Kidney tubule cell (primary cell): Measurements from ENCODE around the gene EVX2.

Experiments used
- DNase-seq: peaks from one replicate; pipeline ENCODE4 v3.0.0-alpha.2; 2018; ENCODE audit warnings: low spot score

EVX2 gene

GRCh38 chr2:176083796-176084261 lies at the start of gene EVX2:
Gene EVX2 (minus strand): TSS chr2:176083962. CDS start chr2:176083776, 186 bp downstream.
- DNase-seq = no peak

DNA sequence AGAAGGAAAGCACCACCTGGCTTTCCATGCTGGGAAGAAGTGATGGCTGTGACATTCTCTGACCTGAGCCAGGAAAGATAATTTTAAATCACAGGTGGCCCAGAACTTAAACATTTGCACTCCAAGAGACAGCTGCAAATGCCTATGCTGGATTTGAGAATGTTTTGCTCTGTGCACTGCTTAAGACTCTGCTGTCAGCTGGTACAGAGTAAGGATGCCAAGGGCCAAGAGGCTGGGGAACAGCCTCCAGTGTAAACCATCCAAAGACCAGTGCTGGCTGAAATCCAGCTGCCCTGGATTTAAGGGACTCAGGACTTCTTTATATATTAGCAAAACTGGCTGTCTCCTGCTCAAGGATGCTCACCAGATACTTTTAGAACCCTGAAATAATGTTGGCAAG lies 49.6 kb upstream of the EVX2 start:
- DNase-seq = no peak

DNA sequence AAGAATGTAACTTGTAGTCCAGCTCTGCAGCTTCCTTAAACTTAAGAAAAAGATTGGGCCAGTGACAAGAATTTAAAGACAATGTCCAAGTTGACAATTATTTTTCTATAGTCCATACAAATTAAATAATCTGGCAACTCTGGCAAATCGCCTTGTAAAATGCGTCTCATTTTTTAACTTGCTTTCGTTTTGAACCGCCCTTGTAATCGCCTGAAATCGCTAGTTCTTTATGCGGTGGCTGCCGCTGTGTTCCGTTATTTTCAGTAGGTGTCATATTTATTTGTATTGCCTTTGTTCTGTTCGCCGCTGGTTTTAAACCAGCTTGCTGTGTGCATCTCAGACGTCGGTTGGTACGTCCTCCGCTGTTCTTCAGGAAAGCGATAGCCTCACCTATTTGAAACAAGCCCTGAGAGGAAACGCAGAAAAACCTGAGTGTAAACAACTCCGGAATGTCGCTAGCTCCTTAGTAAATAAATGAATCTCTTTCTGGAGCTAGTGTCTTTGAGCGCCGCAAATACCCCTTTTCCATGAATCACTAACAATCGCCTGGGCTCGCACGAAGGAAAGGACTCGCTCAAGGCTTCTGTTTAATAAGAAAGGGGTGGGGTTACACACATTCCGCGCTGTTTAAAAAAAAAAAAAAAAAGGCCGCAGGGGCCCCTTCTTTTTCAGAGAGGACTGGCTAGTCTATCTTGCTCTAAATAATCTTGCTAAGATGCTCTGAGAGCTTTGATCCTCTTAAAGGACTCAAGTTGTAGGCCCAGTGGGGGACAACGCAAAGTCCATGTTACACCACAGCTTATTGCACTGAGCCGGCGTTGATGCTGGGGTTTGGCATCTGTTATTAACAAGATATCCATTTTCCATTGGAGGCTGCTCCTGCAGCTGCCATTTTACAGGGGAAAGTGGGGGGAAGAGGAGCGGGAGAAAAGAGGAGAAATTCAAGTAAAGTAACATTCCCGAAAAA lies 48.7 kb upstream of the EVX2 start:
- peak; percentile 69 for DNase-seq

DNA sequence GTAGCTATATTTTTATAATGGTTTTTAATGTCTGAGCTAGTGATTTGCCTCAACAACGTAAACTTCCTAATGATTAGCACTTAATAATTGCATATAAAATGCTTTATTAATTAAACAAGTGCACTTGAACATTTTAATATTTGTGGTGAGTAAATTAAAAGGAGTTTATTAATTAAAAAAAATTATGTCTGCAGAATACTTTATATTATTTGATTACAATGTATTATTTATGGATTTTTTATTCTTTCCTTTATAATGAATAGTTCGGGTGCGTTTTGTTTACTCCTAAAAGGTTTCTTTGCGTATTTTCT lies 48.0 kb upstream of the EVX2 start:
- no peak for DNase-seq

GRCh38 chr2:176130957-176131847 lies 47.4 kb upstream of the EVX2 start:
- peak; percentile 19 for DNase-seq

DNA sequence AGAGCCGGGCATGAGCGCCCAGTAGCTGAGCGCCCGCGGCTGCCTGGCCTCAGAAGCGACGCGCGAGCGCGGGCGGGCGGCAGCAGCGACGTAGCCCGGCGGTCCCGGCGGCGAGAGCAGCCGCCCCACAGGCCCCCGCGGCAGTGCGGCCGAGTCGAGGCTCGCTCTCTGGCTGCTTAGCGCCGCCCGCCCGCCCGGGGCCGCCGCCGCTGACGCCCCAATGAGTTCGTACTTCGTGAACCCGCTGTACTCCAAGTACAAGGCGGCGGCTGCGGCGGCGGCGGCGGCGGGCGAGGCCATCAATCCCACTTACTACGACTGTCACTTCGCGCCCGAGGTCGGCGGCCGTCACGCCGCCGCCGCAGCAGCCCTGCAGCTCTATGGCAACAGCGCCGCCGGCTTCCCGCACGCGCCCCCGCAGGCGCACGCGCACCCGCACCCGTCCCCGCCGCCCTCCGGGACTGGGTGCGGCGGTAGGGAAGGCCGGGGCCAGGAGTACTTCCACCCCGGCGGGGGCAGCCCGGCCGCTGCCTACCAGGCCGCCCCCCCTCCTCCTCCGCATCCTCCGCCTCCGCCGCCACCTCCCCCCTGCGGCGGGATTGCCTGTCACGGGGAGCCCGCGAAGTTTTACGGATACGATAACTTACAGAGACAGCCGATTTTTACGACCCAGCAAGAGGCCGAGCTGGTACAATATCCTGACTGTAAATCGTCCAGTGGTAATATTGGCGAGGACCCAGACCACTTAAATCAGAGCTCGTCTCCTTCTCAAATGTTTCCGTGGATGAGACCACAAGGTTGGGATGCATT lies 46.6 kb upstream of the EVX2 start:
- peak; percentile 67 for DNase-seq

GRCh38 chr2:176129813-176130146 lies 46.0 kb upstream of the EVX2 start:
- no peak for DNase-seq

GRCh38 chr2:176128982-176129796 lies 45.4 kb upstream of the EVX2 start, which contains the start of gene HOXD8:
Gene HOXD8 (plus strand): TSS chr2:176129705. CDS start chr2:176130367, 662 bp downstream.
- DNase-seq = peak; percentile 87

DNA sequence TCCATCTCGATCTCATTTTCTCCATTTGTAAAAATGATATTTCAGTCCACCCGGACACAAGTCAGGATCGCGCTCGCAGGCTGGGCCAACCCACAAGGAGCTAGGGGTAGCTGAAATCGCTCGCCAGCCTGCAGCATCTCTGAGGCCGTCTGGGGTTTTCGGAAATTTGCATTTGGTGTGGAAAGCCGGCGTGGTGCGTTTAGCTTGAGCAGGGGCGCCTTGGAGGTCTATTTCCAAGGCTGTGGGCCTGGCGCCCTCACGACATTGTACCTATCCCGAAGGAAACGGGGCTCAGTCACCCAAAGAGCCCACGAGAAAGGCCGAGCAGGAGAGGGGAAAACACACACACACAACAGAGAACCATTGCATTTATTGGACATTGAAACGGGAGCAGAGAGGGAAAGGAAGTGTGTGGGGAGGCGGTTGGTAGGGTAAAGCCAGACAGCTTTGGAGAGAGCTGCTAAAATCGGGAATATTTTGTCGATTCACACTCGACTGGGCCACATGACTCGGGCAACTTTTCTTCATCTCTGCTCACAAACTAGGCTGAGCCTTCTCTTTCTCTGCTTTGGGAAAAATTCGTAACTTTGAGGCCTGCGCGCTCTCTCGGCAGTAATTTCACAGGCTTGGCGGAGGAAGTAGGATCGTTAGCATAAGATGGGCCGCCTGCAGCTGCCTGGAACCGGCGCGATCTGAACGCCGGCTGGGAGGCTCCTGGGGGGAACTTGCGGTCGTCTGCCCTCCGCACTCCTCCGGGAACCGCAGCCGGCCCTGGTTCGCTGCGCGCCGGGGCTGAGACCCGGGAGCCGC lies 44.6 kb upstream of the EVX2 start:
- DNase-seq = peak; percentile 54

DNA sequence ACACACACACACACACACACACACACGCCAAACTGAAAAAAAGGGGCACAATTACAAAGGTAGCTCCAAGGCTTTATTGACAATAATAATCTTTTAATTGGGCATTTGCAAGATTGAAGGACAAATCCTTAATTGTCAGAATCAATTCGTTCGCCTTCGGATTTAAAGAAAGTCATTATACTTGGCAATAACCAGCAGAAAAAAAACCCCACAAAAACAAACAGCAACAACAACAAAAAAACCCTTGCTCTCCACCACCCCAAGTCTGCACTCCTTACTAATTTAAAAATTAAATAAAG lies 44.0 kb upstream of the EVX2 start:
- no peak for DNase-seq

- DNase-seq = peak; percentile 66
Measured at GRCh38 chr2:176126929-176127773, 43.4 kb upstream of the EVX2 start.

DNA sequence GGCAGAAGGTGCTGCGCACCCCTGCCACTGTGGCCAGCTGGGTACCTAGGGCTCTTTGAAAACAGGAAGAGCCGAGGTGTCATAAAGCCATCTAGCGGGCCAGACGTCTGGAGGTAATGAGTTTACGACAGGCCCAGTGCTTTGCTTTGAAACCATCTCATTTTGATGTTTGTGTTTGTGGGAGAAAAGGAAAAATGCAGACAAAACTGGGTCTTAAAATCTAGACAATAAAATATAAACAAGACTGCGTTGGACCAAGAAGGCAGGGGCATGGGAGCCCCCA lies 42.0 kb upstream of the EVX2 start:
- DNase-seq = peak; percentile 65

- DNase-seq = peak; percentile 18
Measured at GRCh38 chr2:176124947-176125771, 41.4 kb upstream of the EVX2 start.

DNA sequence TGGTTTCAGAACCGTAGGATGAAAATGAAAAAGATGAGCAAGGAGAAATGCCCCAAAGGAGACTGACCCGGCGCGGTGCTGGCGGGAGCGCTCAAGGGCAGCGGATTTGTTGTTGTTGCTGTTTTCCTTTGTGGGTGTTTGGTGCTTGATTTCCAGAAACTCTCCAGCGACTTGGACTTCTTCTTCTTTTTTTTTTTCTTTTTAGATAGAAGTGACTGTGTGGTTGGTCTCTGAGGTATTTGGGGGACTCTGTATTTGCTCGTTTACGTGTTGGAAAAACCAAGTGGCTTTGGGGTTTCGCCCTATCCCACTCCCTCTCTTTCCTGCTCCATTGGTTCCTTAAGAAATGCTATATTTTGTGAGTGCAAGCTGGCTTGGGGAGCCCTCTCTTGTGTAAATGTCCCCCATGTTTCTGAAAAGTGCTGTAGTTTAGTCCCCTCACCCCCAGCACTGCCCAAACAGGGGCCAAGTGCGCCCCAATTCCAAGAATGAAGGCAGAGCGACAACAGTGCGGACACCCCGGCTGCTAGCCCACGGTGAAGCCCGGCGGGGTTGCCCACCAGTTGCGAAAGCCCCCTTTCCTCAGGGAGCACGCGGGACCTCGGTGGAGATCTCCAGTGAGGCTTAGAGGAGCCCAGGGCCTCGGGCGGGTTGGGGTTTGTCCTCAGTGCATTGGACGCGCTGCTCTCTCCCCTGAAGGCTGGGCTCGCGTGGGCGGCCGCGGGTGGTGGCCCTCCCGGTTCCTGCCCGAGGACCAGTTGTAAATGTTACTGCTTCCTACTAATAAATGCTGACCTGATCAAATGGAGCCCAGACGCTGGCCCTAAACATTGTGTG lies 40.6 kb upstream of the EVX2 start:
- peak; percentile 20 for DNase-seq

- DNase-seq = peak; percentile 47
Measured at GRCh38 chr2:176123411-176124109, 39.8 kb upstream of the EVX2 start.

- DNase-seq = peak; percentile 53
Measured at GRCh38 chr2:176122683-176123410, 39.1 kb upstream of the EVX2 start, which contains the start of gene HOXD9. Gene HOXD9 (plus strand): TSS chr2:176122719. CDS start chr2:176122769, 50 bp downstream.
